ENCODE results near the gene STXBP1.

Gene STXBP1

DNA sequence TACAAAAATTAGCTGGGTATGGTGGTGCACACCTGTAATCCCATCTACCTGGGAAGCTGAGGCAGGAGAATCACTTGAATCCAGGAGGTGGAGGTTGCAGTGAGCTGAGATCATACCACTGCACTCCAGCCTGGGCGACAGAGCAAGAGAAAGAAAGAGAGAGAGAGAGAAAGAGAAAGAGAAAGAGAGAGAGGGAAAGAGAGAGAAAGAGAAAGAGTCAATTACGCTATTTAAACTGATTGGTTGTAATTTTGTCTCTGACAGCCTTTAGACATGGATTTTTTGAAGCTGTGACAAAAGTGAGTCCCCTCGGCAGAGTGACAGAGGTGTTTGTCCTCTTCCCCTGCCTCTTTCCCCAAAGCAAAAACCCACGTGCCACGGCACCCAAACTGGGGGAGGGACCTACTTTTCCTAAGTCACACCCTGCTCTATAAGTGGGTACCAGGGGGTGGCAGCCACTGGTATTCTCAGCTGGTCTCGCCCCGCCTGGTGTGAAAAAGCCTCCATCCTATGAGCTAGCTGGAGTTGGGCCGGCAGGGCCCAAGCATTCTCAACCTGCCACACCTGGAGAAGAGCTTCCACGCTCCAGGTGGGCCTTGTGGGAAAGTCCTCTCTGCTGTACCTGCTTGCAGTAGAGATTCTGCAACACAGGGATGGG, 91.3 kb downstream of the STXBP1 start:
- no peak for TF ChIP-seq CTCF (IDR thresholded peaks at IDR 0.05; ENCODE audit: low read depth, low read length)
- no peak for DNase-seq (ENCODE audit: extremely low read depth, low read depth)

DNA sequence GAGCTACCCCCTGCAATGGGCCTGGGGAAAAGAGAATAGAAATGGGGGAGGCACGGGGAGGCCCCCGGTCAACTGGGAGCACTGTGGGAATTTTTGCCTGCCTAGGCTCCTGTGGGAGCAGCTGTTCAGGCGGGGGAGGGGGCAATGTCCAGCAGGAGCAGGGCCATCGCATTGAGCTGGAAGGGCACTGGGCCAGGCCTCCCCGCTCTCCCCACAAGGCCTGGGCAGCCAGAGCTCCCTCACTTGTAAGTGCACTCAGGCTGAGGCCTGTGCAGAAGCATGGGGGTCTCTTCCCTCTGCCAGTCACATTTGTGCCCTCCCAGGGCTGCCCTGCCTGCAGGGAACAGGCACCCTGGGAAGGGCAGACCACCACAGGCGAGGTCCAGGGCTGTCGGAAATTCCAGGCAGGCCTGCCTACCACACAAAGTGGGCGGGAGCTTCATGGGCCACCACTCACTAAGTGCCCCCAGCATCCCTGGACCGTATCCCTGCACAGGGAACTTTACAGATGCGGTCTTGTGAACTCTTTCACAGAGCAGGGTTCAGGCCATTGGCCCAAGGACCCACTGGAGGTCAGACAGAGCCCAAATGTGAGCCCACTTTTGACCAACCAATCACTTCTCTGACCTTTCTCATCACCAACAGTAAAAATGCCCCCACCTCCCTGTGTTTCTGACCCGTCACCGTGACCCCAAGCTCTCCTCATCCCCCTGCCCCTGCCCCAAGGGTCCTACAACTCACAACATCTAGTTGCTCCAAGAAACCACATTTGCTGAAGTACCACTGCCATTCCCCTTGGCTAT, 93.7 kb downstream of the STXBP1 start:
- TF ChIP-seq CTCF (IDR thresholded peaks at IDR 0.05; ENCODE audit: low read depth, low read length) = no peak
- DNase-seq (ENCODE audit: extremely low read depth, low read depth) = no peak

- no peak for TF ChIP-seq CTCF (IDR thresholded peaks at IDR 0.05; ENCODE audit: low read depth, low read length)
- DNase-seq (ENCODE audit: extremely low read depth, low read depth) = no peak
These were observed 94.8 kb downstream of the STXBP1 start, which contains the start of gene CFAP157 for GRCh38 chr9:127706836-127707241. TSS of gene CFAP157 (plus strand) at chr9:127706988. CDS start at chr9:127707032, 44 bp downstream.

DNA sequence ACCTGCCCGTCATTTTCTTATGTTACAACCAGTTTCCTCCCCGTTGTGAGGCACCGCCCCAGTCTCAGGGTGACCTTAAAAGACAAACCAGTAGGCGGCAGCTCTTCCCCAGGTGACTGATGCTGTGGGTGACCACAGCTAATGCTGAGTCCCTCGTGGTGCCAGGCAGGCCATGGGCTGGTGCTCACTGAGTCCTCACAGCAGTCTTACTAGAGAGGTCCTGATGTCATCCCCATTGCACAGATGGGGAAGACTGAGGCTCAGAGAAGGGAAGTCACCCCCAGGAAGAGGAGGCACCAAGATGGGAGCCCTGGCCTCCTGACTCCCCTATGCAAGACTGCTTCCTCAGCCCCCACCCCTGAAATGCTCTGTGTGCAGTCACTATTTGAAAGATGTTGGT, 95.7 kb downstream of the STXBP1 start:
- no peak for TF ChIP-seq CTCF (IDR thresholded peaks at IDR 0.05; ENCODE audit: low read depth, low read length)
- DNase-seq (ENCODE audit: extremely low read depth, low read depth) = no peak

GRCh38 chr9:127708952-127709587, 97.0 kb downstream of the STXBP1 start:
- DNase-seq (ENCODE audit: extremely low read depth, low read depth) = no peak
- no peak for TF ChIP-seq CTCF (IDR thresholded peaks at IDR 0.05; ENCODE audit: low read depth, low read length)

DNA sequence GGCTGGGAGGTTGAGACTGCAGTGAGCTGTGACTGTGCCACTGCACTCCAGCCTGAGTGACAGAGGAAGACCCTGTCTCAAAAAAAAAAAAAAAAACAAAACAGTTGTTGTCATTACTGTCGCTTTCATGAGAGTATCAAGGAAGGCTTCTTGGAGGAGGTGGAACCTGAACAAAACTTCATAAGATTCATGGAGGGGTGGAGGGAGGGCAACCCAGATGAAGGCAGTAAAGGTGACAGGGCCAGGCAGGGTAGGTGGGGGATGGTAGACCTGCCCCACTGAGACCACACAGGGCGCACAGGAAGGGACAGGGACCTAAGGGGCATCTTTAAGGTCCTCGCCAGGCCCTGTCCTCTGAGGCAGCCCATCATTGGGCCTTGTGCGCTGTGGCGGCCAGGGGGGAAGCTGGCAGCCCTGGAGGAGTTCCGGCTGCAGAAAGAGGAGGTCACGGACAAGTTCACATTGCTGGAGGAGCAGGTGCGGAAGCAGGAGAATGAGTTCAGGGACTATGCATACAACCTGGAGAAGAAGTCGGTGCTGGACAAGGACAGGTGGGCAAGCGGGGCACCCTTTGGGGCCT, 98.2 kb downstream of the STXBP1 start:
- DNase-seq (ENCODE audit: extremely low read depth, low read depth) = no peak
- no peak for TF ChIP-seq CTCF (IDR thresholded peaks at IDR 0.05; ENCODE audit: low read depth, low read length)
